ENCODE measurements around the gene STK39.

STK39 gene

GRCh38 chr2:168246483-168247340, 683 bp downstream of the STK39 start:
- H3K79me2 ChIP-seq (ENCODE audit: insufficient read depth, low read depth): peaks cover 23% of the 10 kb centered on the region; the same call in 1 of the 2 replicates
- H2AFZ ChIP-seq (ENCODE audit: low read depth): peak overlapping the region; percentile 73

DNA sequence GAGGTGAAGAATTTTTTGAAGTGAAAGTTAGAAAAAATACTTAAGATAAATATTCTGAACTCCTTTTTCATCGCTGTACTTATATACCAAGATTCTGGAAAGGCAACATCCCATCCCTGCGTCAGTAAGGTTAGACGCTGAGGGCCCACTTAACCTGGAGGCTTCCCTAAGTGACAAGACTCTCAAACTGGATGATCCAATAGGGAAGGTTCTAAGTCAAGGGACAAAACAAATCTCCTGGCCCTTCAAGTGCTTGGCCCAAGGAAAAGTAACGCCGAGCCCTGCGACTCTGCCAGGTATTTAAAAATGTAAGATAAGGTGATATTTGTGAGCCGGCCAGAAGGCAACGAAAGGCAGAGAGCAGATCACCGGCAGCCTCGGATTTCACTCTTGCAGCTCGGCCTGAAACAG, 1.3 kb downstream of the STK39 start:
- TF ChIP-seq CTCF (conservative IDR thresholded peaks at IDR 0.05; ENCODE audit: low read depth, low read length): no peak
- peak overlapping the region; percentile 73; the same call in 1 of the 2 replicates for H2AFZ ChIP-seq (ENCODE audit: low read depth)
- H3K79me2 ChIP-seq (ENCODE audit: insufficient read depth, low read depth): peaks cover 23% of the 10 kb centered on the region; the same call in 1 of the 2 replicates
- H3K4me1 ChIP-seq (ENCODE audit: low read depth, poor library complexity, severe bottlenecking): peaks cover 31% of the 10 kb centered on the region
- H3K9ac ChIP-seq: peak overlapping the region; percentile 64; the same call in 1 of the 2 replicates
- H3K4me3 ChIP-seq (IDR thresholded peaks at IDR 0.05; ENCODE audit: insufficient read depth, low read depth, low read length): no peak overlapping the region
- H4K20me1 ChIP-seq (ENCODE audit: insufficient read depth): no peaks in the 10 kb centered on the region
- H3K36me3 ChIP-seq (ENCODE audit: insufficient read depth): no peaks in the 10 kb centered on the region
- H3K27me3 ChIP-seq (ENCODE audit: insufficient read depth, low read depth): no peaks in the 10 kb centered on the region
- peak overlapping the region; percentile 99 for H3K4me2 ChIP-seq
- peak overlapping the region; percentile 57; the same call in 1 of the 2 replicates for H3K27ac ChIP-seq

More at GRCh38 chr2:168246483-168247340, 683 bp downstream of the STK39 start:
- peak; percentile 28; the same call in 1 of the 2 replicates for TF ChIP-seq CTCF (conservative IDR thresholded peaks at IDR 0.05; ENCODE audit: low read depth, low read length)
- no peaks in the 10 kb centered on the region for H3K36me3 ChIP-seq (ENCODE audit: insufficient read depth)
- peak overlapping the region; percentile 99; the same call in 1 of the 2 replicates for H3K4me2 ChIP-seq
- H3K4me3 ChIP-seq (IDR thresholded peaks at IDR 0.05; ENCODE audit: insufficient read depth, low read depth, low read length): no peak overlapping the region
- peaks cover 31% of the 10 kb centered on the region for H3K4me1 ChIP-seq (ENCODE audit: low read depth, poor library complexity, severe bottlenecking)
- no peaks in the 10 kb centered on the region for H4K20me1 ChIP-seq (ENCODE audit: insufficient read depth)
- H3K27me3 ChIP-seq (ENCODE audit: insufficient read depth, low read depth): no peaks in the 10 kb centered on the region
- H3K9ac ChIP-seq: peak overlapping the region; percentile 64; the same call in 1 of the 2 replicates
- H3K27ac ChIP-seq: peak overlapping the region; percentile 57

- Histone ChIP-seq H3K4me2 (peak overlapping the region; percentile 99), H3K27me3 (ENCODE audit: insufficient read depth, low read depth) (no peaks in the 10 kb centered on the region), H3K36me3 (ENCODE audit: insufficient read depth) (no peaks in the 10 kb centered on the region), H3K4me1 (ENCODE audit: low read depth, poor library complexity, severe bottlenecking) (peaks cover 31% of the 10 kb centered on the region), H2AFZ (ENCODE audit: low read depth) (no peak overlapping the region), H3K4me3 (IDR thresholded peaks at IDR 0.05; ENCODE audit: insufficient read depth, low read depth, low read length) (no peak overlapping the region), H3K27ac (no peak overlapping the region), H4K20me1 (ENCODE audit: insufficient read depth) (no peaks in the 10 kb centered on the region), H3K79me2 (ENCODE audit: insufficient read depth, low read depth) (peaks cover 23% of the 10 kb centered on the region; the same call in 1 of the 2 replicates), H3K9ac (no peak overlapping the region)
- TF ChIP-seq CTCF (conservative IDR thresholded peaks at IDR 0.05; ENCODE audit: low read depth, low read length): no peak
Measured at GRCh38 chr2:168245074-168245825, 2.1 kb downstream of the STK39 start.

DNA sequence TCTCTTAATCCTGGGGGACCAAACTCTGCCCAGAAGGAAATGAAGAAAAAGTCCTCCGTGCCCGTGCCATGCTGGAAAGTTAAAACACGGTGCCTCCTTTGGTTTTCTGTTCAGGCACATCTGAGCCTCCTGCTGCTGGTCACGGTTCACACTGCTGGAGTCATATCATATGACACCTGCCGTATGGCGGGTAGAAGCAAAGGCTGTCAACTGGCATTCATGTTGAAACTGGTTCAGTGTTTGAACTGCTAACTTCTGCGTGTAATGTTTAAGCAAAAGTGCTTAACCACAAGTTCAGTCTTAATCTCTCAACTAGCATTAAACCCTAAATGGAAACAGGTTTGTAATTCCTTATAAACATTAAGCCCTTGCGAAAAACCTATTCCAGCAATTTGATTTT, 3.1 kb downstream of the STK39 start:
- no peak overlapping the region for H3K9ac ChIP-seq
- peaks cover 23% of the 10 kb centered on the region; the same call in 1 of the 2 replicates for H3K79me2 ChIP-seq (ENCODE audit: insufficient read depth, low read depth)
- H3K4me2 ChIP-seq: no peak overlapping the region
- no peak overlapping the region for H3K4me3 ChIP-seq (IDR thresholded peaks at IDR 0.05; ENCODE audit: insufficient read depth, low read depth, low read length)
- no peak overlapping the region for H3K27ac ChIP-seq
- H3K27me3 ChIP-seq (ENCODE audit: insufficient read depth, low read depth): no peaks in the 10 kb centered on the region
- H2AFZ ChIP-seq (ENCODE audit: low read depth): no peak overlapping the region
- TF ChIP-seq CTCF (conservative IDR thresholded peaks at IDR 0.05; ENCODE audit: low read depth, low read length): no peak
- no peaks in the 10 kb centered on the region for H4K20me1 ChIP-seq (ENCODE audit: insufficient read depth)
- H3K4me1 ChIP-seq (ENCODE audit: low read depth, poor library complexity, severe bottlenecking): peaks cover 31% of the 10 kb centered on the region
- H3K36me3 ChIP-seq (ENCODE audit: insufficient read depth): no peaks in the 10 kb centered on the region

Measured in KMS-11 (cell line).